ENCODE results near the gene ANKRD29.

- TF ChIP-seq, protein P1, sequence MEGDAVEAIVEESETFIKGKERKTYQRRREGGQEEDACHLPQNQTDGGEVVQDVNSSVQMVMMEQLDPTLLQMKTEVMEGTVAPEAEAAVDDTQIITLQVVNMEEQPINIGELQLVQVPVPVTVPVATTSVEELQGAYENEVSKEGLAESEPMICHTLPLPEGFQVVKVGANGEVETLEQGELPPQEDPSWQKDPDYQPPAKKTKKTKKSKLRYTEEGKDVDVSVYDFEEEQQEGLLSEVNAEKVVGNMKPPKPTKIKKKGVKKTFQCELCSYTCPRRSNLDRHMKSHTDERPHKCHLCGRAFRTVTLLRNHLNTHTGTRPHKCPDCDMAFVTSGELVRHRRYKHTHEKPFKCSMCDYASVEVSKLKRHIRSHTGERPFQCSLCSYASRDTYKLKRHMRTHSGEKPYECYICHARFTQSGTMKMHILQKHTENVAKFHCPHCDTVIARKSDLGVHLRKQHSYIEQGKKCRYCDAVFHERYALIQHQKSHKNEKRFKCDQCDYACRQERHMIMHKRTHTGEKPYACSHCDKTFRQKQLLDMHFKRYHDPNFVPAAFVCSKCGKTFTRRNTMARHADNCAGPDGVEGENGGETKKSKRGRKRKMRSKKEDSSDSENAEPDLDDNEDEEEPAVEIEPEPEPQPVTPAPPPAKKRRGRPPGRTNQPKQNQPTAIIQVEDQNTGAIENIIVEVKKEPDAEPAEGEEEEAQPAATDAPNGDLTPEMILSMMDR (IDR thresholded peaks at IDR 0.05; ENCODE audit: low read depth, low read length) = no peak
- no peak for TF ChIP-seq POLR2A (IDR thresholded peaks at IDR 0.05; ENCODE audit: extremely low read depth, insufficient read length)
Observed at GRCh38 chr18:23635283-23636070, 27.2 kb downstream of the ANKRD29 start.
